HG02852 (cell line): ENCODE measurements around the gene FAM186B.

ENCODE experiments used
- ATAC-seq: cut with Tn5 transposase; IDR thresholded peaks from one replicate; pipeline ENCODE4 v1.9.1; 2021; ENCODE audit warnings: mild to moderate bottlenecking, moderate library complexity; ENCODE audit not compliant: unreplicated experiment

The FAM186B gene

GRCh38 chr12:49539406-49540228 is 65.8 kb downstream of the FAM186B start:
- no peak for ATAC-seq

GRCh38 chr12:49538510-49539403 is 66.7 kb downstream of the FAM186B start, which contains the start of gene KCNH3:
KCNH3 (plus strand) TSS chr12:49539030; CDS start chr12:49539417, 387 bp downstream.
- no peak for ATAC-seq

- ATAC-seq, result no peak
Measured at GRCh38 chr12:49537752-49538509, 67.5 kb downstream of the FAM186B start.
